GM10847 (cell line): ENCODE measurements around the gene RRAGD.

Experiments used
- POLR2A ChIP-seq: IDR thresholded peaks from 2 replicates; pipeline ENCODE4 v1.6.1; 2011; ENCODE audit not compliant: insufficient read length; ENCODE audit errors: extremely low read depth

Gene RRAGD

DNA sequence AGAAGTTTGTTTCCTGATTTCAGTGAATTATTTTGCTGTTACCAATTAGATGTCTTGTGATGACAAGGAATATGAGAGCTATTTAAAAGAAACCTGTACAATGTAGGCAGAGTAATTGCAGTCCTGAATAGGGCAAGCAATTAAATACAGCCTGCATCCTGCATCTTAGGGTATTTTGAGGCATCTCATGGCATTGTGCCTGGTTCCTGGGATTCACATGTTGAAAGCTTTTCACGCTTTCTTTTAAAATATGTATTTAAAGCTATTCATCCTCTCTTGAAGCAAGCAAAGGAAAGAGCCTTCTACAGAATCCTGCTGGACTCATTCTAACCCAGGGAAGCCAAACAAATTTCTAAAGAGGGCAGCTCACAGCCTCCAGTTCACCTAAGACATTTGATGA, 4.7 kb upstream of the RRAGD start:
- no peak for TF ChIP-seq POLR2A

DNA sequence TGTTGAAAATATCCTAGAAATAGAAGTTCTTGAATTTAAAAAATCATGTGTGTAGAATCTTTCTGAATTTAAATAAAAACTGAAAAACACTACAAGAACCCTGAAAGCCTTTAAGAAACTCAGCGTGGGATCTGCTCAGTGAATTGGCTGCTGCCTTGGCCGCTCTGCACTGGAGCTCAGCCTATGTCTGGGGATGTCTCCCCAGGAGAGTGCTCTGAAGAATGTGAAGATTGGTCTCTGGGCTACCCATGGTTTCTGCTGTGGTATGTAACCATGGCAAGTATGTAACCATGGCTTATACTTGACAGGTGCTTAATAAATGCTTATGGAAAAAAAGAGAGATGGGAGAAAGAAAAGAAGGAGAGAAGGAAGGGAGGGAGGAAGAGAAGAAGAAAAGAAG, 3.1 kb upstream of the RRAGD start:
- no peak for TF ChIP-seq POLR2A

DNA sequence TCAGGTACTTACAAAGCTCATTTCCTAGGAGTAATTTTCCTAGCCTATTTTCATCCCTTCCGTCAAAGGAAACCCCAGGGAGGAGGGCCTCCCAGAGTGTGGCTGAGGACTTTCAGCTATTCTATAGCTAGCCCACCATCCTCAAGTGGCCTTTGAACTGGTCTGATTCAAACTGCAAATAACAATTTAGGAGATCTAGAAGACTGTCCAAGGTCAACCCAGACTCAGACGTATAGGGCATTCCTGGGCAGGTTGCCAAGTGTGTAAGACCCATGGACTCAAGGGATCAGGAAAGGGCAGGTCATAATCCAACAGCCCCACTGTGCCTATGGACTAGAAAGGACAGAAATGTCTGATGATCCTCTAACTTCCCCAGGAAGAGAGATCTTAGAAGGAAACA, 2.1 kb upstream of the RRAGD start:
- no peak for TF ChIP-seq POLR2A

DNA sequence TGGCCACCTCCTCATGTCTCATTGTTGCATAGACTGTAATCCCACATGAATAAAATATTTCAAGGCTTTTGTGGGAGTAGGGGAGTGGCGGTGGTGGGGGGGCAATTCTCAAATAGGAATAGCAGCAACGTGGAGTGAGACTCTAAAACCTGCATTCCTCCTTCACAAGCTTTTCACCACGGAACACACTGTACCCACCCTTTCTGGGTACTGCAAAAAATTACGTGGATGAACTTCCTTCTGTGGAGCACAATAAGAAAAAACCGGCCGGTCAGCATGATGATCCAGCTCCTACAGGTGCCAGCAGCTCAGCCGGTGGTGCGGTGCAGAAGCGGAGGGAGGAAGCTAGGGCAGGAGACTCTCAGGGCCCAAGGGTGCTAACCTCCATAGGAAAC, 930 bp upstream of the RRAGD start:
- no peak for TF ChIP-seq POLR2A

DNA sequence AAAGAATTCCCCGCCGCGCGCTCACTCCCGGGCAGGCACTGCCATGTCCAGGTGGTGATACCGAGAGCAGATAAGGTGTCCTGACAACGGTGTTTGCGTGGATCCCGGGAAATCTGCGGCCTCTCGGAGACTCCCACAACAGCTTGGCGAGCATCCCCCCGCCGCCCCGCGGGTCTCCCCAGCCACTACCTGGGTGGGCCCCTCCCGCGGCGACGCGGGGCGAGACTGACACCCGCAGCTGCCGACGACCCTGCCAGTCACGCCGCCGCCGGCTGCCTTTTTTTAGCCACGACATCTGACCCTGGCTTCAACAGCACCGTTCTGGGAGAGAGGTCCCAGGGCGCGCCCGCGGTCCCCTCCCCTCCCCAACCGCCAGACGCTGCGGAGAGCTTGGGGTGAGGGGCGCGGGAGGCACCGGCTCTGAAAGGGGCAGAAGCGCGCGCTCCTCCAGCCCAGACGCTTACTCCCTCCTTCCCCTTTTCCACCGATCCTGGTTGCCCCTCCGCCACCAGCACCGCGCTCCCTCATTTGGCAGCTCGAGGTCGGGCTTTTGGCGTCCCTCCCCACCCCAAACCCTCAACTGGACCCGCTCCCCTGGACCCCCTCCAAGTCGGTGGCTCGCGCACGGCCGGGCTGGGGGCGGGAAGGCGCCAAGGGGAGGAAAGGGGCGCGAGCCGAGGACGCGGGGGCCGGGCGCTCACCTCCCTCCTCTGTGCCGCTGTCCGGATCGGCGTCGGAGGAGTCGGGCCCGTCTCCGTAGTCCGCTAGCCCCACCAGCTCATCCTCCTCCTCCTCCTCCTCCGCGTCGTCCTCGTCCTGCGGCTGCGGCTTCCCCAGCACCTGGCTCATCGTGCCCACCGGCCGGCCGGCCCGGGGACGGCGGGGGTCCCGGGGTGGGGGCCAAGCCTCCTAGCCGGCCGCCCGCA, 665 bp downstream of the RRAGD start:
- TF ChIP-seq POLR2A, result no peak

DNA sequence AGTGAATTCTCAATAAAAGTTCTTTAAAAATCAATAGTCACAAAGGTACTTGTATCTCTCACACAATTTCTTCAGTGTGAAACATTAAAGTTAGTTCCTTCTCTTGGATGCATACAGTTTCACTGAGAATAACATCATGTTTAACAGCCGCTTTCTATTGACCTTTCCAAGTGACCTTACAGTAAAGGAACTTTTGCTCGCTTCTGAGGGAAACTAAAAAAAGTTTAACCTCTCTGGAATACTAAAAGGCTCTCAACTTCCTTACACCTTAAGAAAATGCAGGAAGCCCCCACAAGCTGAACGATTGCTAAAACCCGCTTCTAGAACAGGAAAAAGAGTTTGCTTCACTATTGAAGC, 1.3 kb downstream of the RRAGD start:
- TF ChIP-seq POLR2A, result no peak

DNA sequence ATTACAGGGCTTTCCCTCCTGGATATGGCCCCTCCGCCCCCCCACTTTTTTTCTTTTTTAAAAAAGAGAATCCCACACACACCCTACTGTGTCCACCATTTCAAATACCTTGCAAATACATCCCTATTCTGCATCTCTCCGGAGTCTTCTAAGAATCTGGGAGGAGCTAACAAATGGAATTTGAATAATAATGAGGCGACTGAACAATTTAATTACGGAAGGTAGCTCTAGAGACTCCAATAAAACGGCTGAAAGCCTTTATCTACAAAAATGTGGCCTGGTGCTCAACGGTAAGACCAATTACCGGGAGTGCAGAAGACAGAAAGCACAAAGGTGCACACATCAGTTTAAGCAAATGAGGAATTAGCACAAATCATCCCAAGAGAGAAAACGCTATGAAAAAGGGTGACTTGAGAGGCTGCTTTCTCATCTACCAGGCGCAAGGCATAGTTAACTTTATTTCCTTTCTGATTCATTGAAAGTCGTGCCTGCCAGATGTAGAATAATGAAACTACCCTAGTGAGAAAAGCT, 1.8 kb downstream of the RRAGD start:
- no peak for TF ChIP-seq POLR2A

DNA sequence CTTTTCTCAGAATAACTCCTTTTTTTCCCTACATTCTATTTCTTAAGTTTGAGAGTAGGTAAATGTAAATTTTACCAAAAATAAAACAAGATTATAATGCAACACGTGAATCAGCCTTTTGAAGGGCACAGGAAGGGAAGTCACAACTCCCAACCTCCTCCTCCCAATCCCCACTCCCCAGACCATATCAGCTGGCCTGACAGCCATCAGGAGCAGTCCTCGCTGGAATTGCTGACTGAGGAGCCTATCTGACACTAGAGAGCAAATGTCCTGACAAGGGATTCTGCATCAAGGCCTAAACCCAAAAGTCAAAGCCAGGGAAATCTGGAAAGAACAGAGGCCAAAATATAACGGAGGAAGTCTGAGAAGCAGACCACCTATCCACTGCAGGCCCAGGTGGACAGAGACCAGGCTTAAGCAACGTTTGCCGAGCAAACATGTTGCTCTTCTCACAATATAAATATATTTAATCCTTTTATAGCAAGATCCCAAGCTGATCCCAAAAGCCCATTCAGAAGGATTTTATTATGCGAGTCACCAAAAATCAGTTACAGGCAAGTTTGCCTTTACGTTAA, 2.5 kb downstream of the RRAGD start:
- no peak for TF ChIP-seq POLR2A

DNA sequence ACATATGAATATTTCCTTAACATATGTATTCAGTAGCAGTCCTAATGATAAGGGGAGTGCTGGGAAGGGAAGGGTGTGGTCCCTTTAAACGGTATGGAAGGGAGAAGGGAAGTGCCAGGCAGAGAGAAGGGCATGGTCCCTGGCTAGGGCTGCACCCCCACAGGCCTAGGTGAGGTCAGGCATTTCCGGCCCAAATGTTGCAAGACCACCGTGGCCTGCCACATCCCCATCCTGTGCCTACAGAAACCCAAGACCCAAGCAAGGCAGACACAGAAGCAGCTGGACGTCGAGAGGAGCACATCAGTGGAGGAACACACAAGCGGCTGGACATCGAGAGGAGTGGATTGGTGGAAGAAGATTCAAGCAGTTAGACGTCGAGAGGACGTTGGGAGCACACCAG, 5.9 kb downstream of the RRAGD start:
- TF ChIP-seq POLR2A, result no peak

DNA sequence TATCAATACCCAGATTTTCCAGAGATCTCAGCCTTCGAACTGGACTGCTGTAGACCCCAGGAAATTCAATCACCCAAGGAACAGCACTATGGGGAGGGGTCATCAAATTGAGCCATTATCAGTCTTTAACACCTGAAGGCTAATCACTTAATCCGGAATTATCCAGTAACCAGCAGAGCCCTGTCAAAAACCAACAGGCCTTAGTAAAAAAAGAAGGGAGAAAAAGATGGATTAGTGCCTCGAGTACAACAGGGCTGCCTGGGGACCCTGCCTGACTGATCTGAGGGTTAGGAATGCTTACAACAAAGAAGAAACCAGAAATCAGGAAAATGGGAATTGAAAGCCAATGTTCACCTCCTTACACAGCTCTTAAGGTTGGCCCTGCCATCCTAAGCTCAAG, 7.6 kb downstream of the RRAGD start:
- TF ChIP-seq POLR2A, result no peak

DNA sequence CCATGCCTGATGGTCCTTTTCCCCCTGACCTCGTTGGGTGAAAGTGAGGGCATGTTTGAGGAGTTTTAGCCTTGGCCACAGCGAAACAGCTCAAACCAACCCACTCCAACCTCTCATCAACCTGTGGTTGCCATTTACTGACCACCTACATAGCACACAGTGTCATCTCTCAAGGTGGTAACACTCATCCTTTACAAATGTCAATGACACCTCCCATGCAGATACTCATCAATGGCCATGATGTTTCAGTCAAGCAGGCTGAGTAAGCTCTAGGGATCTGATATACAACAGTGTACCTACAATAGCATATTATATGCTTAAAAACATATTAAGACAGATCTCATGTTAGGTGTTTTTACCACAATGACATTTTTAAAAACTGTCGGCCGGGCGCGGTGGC, 9.3 kb downstream of the RRAGD start:
- TF ChIP-seq POLR2A, result no peak

DNA sequence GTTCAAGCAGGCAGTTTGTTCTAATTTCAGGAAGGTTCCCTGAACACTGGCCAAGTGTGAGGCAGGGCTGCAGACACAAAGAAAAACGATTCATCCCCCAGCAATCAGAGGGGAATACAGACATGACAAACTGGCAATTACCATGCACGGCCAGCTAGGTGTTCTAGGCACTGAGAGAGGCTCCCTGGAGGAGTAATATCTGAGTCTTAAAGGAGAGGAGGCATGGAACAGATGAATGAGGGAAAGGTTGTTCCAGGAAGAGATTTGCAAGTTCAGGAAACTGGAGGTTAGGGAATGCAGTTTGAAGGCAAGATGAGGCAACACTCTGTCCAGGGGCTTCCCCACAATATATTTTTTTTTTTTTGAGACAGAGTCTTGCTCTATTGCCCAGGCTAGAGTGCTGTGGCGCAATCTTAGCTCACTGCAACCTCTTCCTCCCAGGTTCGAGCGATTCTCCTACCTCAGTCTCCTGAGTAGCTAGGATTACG, 11.1 kb downstream of the RRAGD start:
- no peak for TF ChIP-seq POLR2A

DNA sequence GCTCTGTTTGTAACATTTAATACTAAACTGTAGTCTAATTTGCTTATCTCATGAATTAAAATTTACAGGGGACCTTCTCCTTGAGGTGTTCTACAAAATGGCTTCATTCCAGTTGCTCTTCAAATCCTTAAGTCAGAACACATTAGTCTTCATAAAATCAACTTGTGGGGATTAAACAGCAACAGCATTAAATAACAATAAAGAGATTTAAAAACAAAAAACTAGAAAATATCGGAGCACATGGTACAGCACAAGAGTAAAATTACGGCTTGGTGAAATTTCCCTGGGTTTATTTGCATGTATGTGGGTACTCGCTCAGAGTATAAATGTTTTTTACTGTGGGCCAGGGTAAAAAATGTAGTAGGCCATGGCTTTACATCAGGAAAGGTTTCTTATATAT, 12.0 kb downstream of the RRAGD start:
- TF ChIP-seq POLR2A, result no peak

DNA sequence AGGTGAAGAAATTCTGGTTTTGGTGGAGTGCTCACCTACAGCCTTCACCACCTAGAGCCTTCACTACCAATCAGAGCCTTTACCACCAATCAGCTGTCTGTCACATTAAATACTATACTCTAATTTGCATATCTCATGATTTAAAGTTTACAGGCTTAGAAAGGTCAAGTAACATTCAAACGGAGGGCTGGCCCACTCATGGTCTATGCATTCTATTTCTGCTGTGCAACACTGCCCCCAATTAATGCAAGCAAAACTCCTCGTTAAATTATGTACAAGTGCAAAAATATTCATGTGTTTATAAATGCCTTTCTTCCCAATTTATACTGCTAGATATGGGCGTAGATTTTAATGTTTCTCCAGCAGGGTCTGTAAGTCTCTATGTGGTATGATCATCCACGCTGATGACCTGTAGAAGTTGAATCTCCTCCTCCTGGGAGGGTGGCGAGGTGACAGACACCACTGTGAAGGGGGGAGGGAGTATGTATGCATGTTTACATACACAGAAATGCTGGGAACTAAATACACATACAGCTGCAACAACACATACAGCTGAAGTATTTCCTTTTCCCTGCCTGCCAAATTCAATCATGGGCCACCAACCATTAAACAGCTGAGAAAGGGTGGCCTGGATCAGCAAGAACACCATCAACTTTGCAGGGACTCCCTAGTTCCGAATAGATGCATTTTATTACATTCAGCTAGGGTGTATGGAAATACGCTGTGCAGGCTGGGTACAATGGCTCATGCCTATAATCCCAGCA, 13.1 kb downstream of the RRAGD start:
- TF ChIP-seq POLR2A, result no peak

DNA sequence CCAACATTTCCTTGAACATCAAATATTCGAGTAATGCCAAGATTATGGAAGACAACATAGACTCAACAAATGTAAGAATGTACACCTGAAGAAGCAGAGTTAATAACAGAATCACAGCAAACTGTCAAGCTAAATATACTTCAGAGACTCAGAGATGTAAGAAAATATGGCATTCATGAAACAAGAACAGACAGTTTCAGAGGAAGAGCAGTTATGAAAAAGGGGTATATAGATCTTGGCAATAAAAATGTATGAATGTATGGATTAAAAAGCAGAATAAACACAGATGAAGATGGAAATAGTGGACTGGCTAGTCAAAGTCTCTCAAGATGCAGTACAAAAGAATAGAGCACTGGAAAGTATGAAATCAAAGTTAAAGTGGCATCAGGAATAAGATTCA, 18.4 kb downstream of the RRAGD start:
- TF ChIP-seq POLR2A, result no peak

DNA sequence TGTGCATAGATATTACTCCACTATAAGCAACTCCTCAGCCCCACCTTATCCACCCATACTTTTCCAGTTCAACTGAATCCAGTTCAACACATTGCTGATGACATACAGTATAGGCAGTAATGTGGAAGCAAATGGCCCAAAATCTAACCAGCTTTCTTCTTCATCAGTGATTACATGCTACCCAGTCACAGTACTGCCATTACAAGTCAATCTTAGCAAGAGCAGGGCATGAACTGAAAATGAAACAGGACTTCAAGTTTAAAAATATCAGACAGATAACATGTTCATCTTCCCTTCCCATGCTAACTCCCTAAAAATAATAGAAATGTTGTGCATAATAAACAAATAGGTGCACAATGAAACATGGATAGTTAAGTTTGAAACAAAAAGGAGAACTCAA, 19.2 kb downstream of the RRAGD start:
- no peak for TF ChIP-seq POLR2A
